Measurements from ENCODE around the gene KCNK16.
"Not testable (repeated sequence)": the region's sequence is repeated elsewhere in the genome, so short reads cannot be mapped to it uniquely, and the experiment has no call there.

KCNK16 gene

GRCh38 chr6:39309942-39310531, 12.5 kb downstream of the KCNK16 start:
- peak; percentile 47 for DNase-seq (ENCODE audit: low spot score)

GRCh38 chr6:39307462-39307861, 15.0 kb downstream of the KCNK16 start:
- DNase-seq (ENCODE audit: low spot score), result no peak

GRCh38 chr6:39304951-39305350, 17.6 kb downstream of the KCNK16 start:
- no peak for DNase-seq (ENCODE audit: low spot score)

GRCh38 chr6:39303425-39304153, 18.9 kb downstream of the KCNK16 start:
- no peak for DNase-seq (ENCODE audit: low spot score)

- peak; percentile 79 for DNase-seq (ENCODE audit: low spot score)
Measured at GRCh38 chr6:39302669-39303424, 19.7 kb downstream of the KCNK16 start.

- no peak for DNase-seq (ENCODE audit: low spot score)
Measured at GRCh38 chr6:39302011-39302410, 20.5 kb downstream of the KCNK16 start.

- DNase-seq (ENCODE audit: low spot score), result no peak
Measured at GRCh38 chr6:39301606-39302005, 20.9 kb downstream of the KCNK16 start.

GRCh38 chr6:39300739-39301138, 21.8 kb downstream of the KCNK16 start:
- no peak for DNase-seq (ENCODE audit: low spot score)

- no peak for DNase-seq (ENCODE audit: low spot score)
Measured at GRCh38 chr6:39298061-39298460, 24.4 kb downstream of the KCNK16 start.

GRCh38 chr6:39296745-39297640, 25.5 kb downstream of the KCNK16 start:
- DNase-seq (ENCODE audit: low spot score), result no peak

GRCh38 chr6:39295611-39296011, 26.9 kb downstream of the KCNK16 start:
- DNase-seq (ENCODE audit: low spot score), result no peak

- no peak for DNase-seq (ENCODE audit: low spot score)
Measured at GRCh38 chr6:39294899-39295298, 27.6 kb downstream of the KCNK16 start.

- DNase-seq (ENCODE audit: low spot score), result no peak
Measured at GRCh38 chr6:39294133-39294532, 28.4 kb downstream of the KCNK16 start.

- DNase-seq (ENCODE audit: low spot score), result no peak
Measured at GRCh38 chr6:39292637-39293036, 29.9 kb downstream of the KCNK16 start.

GRCh38 chr6:39289490-39289889, 33.0 kb downstream of the KCNK16 start:
- DNase-seq (ENCODE audit: low spot score), result no peak

GRCh38 chr6:39287601-39288000, 34.9 kb downstream of the KCNK16 start:
- DNase-seq (ENCODE audit: low spot score), result no peak

GRCh38 chr6:39286596-39286995, 35.9 kb downstream of the KCNK16 start:
- not testable (repeated sequence) for DNase-seq (ENCODE audit: low spot score)

- DNase-seq (ENCODE audit: low spot score), result no peak
Measured at GRCh38 chr6:39282774-39283173, 39.7 kb downstream of the KCNK16 start.

- DNase-seq (ENCODE audit: low spot score), result no peak
Measured at GRCh38 chr6:39281312-39281980, 41.1 kb downstream of the KCNK16 start.

GRCh38 chr6:39280247-39280731, 42.2 kb downstream of the KCNK16 start:
- no peak for DNase-seq (ENCODE audit: low spot score)

GRCh38 chr6:39279539-39279938, 43.0 kb downstream of the KCNK16 start:
- DNase-seq (ENCODE audit: low spot score), result no peak
